GM12878 (cell line): ENCODE data around the gene CRTC1.

Source experiments
- FOXM1 ChIP-seq: IDR thresholded peaks from 2 replicates; pipeline ENCODE4 v1.6.1; 2012; ENCODE audit warnings: low read depth, mild to moderate bottlenecking, inconsistent platforms, low read length, moderate library complexity
- NFYB ChIP-seq: IDR thresholded peaks from 2 replicates; pipeline ENCODE4 v1.6.1; 2011; ENCODE audit warnings: low read depth, mild to moderate bottlenecking, low read length, improper control_type of control experiment, moderate library complexity; ENCODE audit not compliant: insufficient read depth
- SPI1 ChIP-seq: IDR thresholded peaks from 2 replicates; pipeline ENCODE4 v1.6.1; 2011; ENCODE audit warnings: low read depth, mild to moderate bottlenecking, low read length, moderate library complexity, borderline replicate concordance; ENCODE audit not compliant: insufficient read depth
- ZBTB40 ChIP-seq: fragments of 450-650 bp; IDR thresholded peaks from 2 replicates; pipeline ENCODE4 v1.6.1; 2016; ENCODE audit warnings: mild to moderate bottlenecking, moderate library complexity, borderline replicate concordance

DNA sequence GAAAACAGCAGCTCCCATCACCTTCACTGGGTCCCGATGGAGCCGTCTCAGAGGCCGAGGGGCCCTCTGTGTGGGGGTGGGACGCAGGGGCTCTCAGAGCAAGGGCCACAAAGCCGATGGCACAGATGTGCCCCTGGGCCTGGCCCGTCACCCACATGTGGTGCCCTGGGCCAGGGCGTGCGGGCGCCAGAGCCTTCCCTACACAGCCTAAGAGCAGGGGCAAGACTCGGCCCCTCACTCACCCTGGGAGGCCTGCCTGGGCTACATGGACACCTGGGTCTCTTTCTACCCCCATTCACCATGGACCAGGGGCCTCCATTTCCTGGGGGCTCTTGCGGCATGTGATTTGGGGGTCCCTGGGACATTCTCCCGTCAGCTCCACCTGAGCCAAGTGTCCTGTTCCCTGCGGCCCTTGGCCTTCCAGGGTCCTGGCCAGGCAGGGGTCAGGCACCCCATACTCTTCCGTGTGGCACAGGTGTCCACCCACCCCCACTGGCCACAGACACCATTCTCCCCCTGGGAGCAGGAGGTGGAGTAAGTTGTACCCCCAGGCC lies 97.6 kb downstream of the CRTC1 start:
- TF ChIP-seq NFYB = no peak
- TF ChIP-seq ZBTB40 = no peak
- TF ChIP-seq SPI1 = no peak
- TF ChIP-seq FOXM1 = no peak
